Activated CD4-positive, alpha-beta T cell treated with anti-CD3 and anti-CD28 coated beads, Interleukin-2, amount 10 ng/mL, durations not matched to agents 7 days and 5 days (primary cell): Measurements from ENCODE around the gene SETD6. TPM values are rescaled to one million over a fixed set of nuclear protein-coding genes. Genes with fewer than 3 reads are reported as not detected.

Experiments used
- CTCF ChIA-PET: fragments of 350-600 bp; sonication (Branson Sonifier 250); formaldehyde crosslinking; loops from one replicate; lab custom pipeline; 2021; ENCODE audit warnings: antibody characterized with exemption; lab: Charles Lee
- POLR2A ChIA-PET: fragments of 350-600 bp; sonication (Branson Sonifier 250); formaldehyde crosslinking; loops from one replicate; lab custom pipeline; 2021; ENCODE audit warnings: antibody characterized with exemption; lab: Charles Lee
- DNase-seq: peaks from one replicate; pipeline ENCODE4 v3.0.0-alpha.2; 2020
- H3K27ac Mint-ChIP-seq: one replicate; pipeline ENCODE4 v1.8.0; 2021; ENCODE audit warnings: mild to moderate bottlenecking, moderate library complexity, mixed read lengths
- H3K27me3 Mint-ChIP-seq: one replicate; pipeline ENCODE4 v1.8.0; 2021; ENCODE audit warnings: mixed read lengths
- H3K36me3 Mint-ChIP-seq: one replicate; pipeline ENCODE4 v1.8.0; 2021; ENCODE audit warnings: low read depth, mixed read lengths
- H3K4me1 Mint-ChIP-seq: one replicate; pipeline ENCODE4 v1.8.0; 2021; ENCODE audit warnings: mixed read lengths
- H3K4me3 Mint-ChIP-seq: one replicate; pipeline ENCODE4 v1.8.0; 2021; ENCODE audit warnings: mild to moderate bottlenecking, moderate library complexity, mixed read lengths
- H3K9me3 Mint-ChIP-seq: one replicate; pipeline ENCODE4 v1.8.0; 2021; ENCODE audit warnings: mixed read lengths
- total RNA-seq, 2 experiments: library from RNA; stranded (reverse); gene quantifications; one replicate each; pipeline ENCODE4 v1.2.3, GENCODE V29; 2021

The SETD6 gene
- total RNA-seq, 2 experiments from 2014 or later, result 14.7 to 15.3 TPM

- H3K4me1 Mint-ChIP-seq, result peaks cover 21% of the 10 kb centered on the region
- CTCF ChIA-PET, result no interaction called here
- H3K9me3 Mint-ChIP-seq, result no peaks in the 10 kb centered on the region
- no peak overlapping the region for H3K4me3 Mint-ChIP-seq
- H3K36me3 Mint-ChIP-seq, result no peaks in the 10 kb centered on the region
- no peak for DNase-seq
- POLR2A ChIA-PET, result no interaction called here
- H3K27me3 Mint-ChIP-seq, result peaks cover 2% of the 10 kb centered on the region
- no peak overlapping the region for H3K27ac Mint-ChIP-seq
Observed at GRCh38 chr16:58497935-58498334, 17.4 kb upstream of the SETD6 start.

GRCh38 chr16:58498341-58499091, 16.8 kb upstream of the SETD6 start:
- ChIA-PET CTCF (interaction anchor here (1.3 to 1.4 kb wide), 2 partner anchors 22 to 258 kb away, joined by 3 to 4 read pairs; no protein-coding TSS in a partner anchor), POLR2A (no interaction called here)
- Mint-ChIP-seq H3K27me3 (peaks cover 2% of the 10 kb centered on the region), H3K4me1 (peaks cover 21% of the 10 kb centered on the region), H3K9me3 (no peaks in the 10 kb centered on the region), H3K36me3 (no peaks in the 10 kb centered on the region), H3K4me3 (no peak overlapping the region), H3K27ac (no peak overlapping the region)
- DNase-seq, result no peak

GRCh38 chr16:58499092-58499511, 16.2 kb upstream of the SETD6 start:
- CTCF ChIA-PET, result interaction anchor here (0.9 to 1.4 kb wide), 4 partner anchors 15 to 313 kb away, joined by 3 to 4 read pairs (median 3); no protein-coding TSS in a partner anchor
- DNase-seq, result no peak
- Mint-ChIP-seq H3K27ac (no peak overlapping the region), H3K27me3 (peaks cover 2% of the 10 kb centered on the region), H3K9me3 (no peaks in the 10 kb centered on the region), H3K4me3 (no peak overlapping the region), H3K4me1 (peaks cover 21% of the 10 kb centered on the region), H3K36me3 (no peaks in the 10 kb centered on the region)
- POLR2A ChIA-PET, result no interaction called here

GRCh38 chr16:58499615-58500351, 15.5 kb upstream of the SETD6 start, which contains the start of gene NDRG4:
TSS of gene NDRG4 (plus strand) at chr16:58500143. CDS start at chr16:58500249, 106 bp downstream.
- Mint-ChIP-seq H3K9me3 (no peaks in the 10 kb centered on the region), H3K36me3 (no peaks in the 10 kb centered on the region), H3K27me3 (peaks cover 2% of the 10 kb centered on the region), H3K4me1 (peaks cover 21% of the 10 kb centered on the region), H3K27ac (peak within 1 kb of the TSS; percentile 71), H3K4me3 (peak within 1 kb of the TSS; percentile 66)
- ChIA-PET CTCF (interaction anchor here (0.9 to 1.4 kb wide), 4 partner anchors 14 to 314 kb away, joined by 3 to 4 read pairs (median 3); no protein-coding TSS in a partner anchor), POLR2A (no interaction called here)
- peak; percentile 43 for DNase-seq

- Mint-ChIP-seq H3K9me3 (no peaks in the 10 kb centered on the region), H3K27ac (peak overlapping the region; percentile 71), H3K4me3 (peak overlapping the region; percentile 66), H3K4me1 (peaks cover 13% of the 10 kb centered on the region), H3K36me3 (no peaks in the 10 kb centered on the region), H3K27me3 (peaks cover 2% of the 10 kb centered on the region)
- DNase-seq, result no peak
- CTCF ChIA-PET, result no interaction called here
- POLR2A ChIA-PET, result no interaction called here
Observed at GRCh38 chr16:58500430-58501241, 14.7 kb upstream of the SETD6 start.

GRCh38 chr16:58501242-58502131, 13.8 kb upstream of the SETD6 start:
- POLR2A ChIA-PET, result no interaction called here
- CTCF ChIA-PET, result no interaction called here
- H3K9me3 Mint-ChIP-seq, result no peaks in the 10 kb centered on the region
- H3K4me3 Mint-ChIP-seq, result peak overlapping the region; percentile 66
- peak; percentile 49 for DNase-seq
- H3K36me3 Mint-ChIP-seq, result no peaks in the 10 kb centered on the region
- H3K4me1 Mint-ChIP-seq, result peaks cover 12% of the 10 kb centered on the region
- H3K27ac Mint-ChIP-seq, result peak overlapping the region; percentile 71
- peaks cover 2% of the 10 kb centered on the region for H3K27me3 Mint-ChIP-seq

GRCh38 chr16:58502217-58502921, 12.9 kb upstream of the SETD6 start:
- peaks cover 2% of the 10 kb centered on the region for H3K27me3 Mint-ChIP-seq
- no peaks in the 10 kb centered on the region for H3K36me3 Mint-ChIP-seq
- no peak for DNase-seq
- ChIA-PET POLR2A (no interaction called here), CTCF (no interaction called here)
- H3K9me3 Mint-ChIP-seq, result no peaks in the 10 kb centered on the region
- H3K4me3 Mint-ChIP-seq, result peak overlapping the region; percentile 13
- no peak overlapping the region for H3K27ac Mint-ChIP-seq
- peaks cover 12% of the 10 kb centered on the region for H3K4me1 Mint-ChIP-seq

GRCh38 chr16:58503166-58503862, 12.0 kb upstream of the SETD6 start:
- CTCF ChIA-PET, result no interaction called here
- no peaks in the 10 kb centered on the region for H3K36me3 Mint-ChIP-seq
- POLR2A ChIA-PET, result no interaction called here
- peaks cover 2% of the 10 kb centered on the region for H3K27me3 Mint-ChIP-seq
- no peak overlapping the region for H3K27ac Mint-ChIP-seq
- DNase-seq, result no peak
- H3K9me3 Mint-ChIP-seq, result no peaks in the 10 kb centered on the region
- H3K4me1 Mint-ChIP-seq, result peaks cover 12% of the 10 kb centered on the region
- no peak overlapping the region for H3K4me3 Mint-ChIP-seq

- Mint-ChIP-seq H3K27me3 (no peaks in the 10 kb centered on the region), H3K27ac (no peak overlapping the region), H3K9me3 (no peaks in the 10 kb centered on the region), H3K4me3 (no peak overlapping the region), H3K36me3 (no peaks in the 10 kb centered on the region), H3K4me1 (peaks cover 12% of the 10 kb centered on the region)
- no peak for DNase-seq
- ChIA-PET CTCF (no interaction called here), POLR2A (no interaction called here)
Observed at GRCh38 chr16:58503863-58504688, 11.2 kb upstream of the SETD6 start.
